Activated naive CD8-positive, alpha-beta T cell treated with anti-CD3 and anti-CD28 coated beads, Interleukin-2, amount 50 U/mL, for 16 hours (primary cell): ENCODE results near the gene PITRM1.

Experiments used
- DNase-seq: peaks from one replicate; pipeline ENCODE4 v3.0.0-alpha.2; 2020; ENCODE audit warnings: low read depth, low spot score

The PITRM1 gene

DNA sequence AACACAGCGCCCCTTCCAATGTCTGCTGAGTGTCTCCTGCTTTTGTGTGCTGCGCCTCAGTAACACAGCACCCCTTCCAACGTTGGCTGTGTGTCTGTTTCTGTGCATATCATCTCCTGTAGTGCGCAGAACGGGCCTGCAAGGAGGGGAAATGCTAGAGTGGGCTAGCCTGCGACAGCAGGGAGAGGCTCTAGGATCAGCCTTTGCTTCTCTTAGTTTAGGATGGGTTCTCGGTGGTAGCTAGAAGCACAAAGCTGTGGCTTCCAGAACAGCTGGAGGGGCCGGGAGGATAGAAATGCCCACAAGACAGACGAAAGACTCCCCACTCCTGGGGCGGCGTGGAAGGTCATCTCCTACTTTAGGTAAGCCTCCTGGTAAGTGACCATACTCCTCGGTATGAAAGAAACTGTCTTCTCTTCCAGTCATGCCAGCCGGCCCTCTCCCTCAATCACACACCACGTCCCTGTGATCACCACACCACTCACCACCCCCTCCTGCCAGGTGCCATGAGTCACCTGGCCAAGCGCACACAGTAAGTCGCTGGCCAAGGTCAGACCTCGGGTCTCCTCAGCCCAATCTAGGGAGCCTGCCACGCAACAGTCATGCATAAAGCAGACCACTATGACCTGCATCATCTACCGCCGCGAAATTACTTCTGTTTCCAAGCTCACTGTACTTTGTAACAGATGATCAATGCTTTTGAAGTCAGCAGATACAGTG lies 4.8 kb downstream of the PITRM1 start:
- no peak for DNase-seq

DNA sequence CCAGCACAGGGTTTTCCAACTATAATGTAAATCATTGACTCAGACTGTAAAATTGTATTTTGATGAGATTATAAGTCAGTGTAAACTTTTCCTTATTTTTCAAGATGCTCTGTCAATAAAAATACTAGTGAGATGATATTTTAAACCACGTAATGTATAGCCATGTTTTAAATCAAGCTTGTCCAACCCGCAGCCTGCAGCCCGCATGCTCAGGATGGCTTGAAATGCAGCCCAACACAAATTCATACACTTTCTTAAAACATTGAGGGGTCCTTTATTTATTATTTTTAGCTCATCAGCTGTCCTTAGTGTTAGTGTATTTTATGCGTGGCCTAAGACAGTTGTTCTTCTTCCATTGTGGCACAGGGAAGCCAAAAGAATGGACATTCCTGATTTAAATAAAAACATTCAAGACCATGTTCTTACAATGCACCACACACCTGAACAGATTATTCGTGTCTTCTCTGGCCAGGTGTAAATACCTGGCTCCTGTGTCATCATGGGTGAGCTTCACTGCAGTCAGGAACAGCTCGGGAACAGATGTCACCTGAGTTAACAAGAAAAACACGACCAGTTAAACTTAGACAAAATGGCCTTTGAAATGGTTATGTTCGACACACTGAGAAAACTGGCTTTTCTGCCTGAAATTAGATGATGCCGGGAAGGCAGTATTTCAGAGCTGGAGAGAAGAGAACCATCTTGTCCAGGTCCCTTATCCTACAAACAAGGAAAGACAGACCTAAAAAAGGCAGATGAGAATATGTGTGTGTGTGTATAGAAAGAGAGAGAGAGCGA lies 5.9 kb downstream of the PITRM1 start:
- no peak for DNase-seq

DNA sequence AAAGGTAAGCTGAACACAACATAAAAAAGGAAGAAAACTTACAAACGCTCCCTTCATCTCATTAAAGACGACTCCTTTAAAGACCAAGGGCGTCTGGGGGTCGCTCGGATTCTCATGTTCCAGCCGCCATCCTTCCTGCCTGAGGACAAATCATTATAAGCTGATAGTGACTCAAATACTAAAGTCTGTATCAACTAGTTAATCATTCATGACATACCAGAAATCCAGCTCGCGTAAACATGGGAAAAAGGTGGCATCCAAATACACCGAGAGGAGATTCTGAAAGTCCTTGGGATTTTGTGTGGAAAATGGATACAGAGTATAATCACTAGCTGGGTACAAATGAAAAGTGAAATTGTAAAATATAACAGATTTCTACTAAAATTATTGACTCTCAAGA lies 7.4 kb downstream of the PITRM1 start:
- DNase-seq, result no peak

DNA sequence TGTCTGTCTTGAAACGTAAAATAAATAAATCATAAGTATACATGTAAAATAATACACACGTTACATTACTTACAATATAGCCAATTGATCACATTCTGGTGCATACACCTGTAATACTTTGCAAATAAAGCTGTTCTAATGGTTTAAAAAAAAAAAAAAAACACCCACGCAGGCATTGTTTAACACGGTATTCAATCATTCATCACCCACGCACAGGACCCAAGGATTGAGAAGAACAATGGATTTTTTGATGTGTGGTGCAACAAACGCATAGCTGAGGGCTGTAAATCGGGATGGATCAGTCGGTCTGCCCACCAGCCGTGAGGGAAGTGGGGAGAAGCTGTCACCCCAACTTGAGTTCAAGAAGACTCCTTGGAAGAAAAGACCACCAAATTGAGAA lies 8.7 kb downstream of the PITRM1 start:
- no peak for DNase-seq

DNA sequence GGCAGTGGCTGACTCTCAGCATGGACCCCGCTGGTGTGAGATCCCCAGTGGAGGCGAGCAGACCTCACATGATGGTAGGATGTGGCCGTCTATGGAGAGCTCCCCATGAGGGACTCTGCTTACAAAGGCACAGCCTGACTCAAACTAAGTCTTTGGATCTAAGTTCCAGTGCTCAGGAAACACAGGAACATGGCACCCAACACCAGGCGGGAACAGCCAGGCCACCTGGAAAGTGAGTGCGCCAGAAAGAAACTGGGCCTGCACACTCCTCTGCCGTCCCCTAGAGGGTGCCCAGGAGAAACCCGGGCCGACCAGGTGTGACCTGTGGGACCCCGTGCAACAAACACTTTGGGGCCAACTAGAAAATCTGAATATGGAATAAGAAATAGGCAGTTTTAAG lies 10.0 kb downstream of the PITRM1 start:
- no peak for DNase-seq

DNA sequence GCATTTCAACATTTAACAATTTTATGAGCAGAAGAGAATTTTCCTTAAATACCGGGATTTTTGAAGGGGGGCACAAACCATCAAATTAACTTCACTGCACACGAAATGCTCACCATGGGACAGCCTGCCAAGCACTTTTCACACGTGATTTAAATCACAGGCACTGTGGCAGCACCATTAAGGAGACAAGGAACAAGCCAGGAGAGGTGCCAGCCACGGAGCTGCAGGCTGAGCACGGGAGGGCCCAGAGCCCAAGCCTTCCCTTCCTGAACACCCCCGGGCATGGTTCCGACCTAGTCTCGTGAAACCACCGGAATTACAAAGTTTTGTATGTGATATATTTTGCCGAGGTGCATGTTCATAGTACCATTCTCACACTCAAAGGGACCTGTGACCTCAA lies 13.4 kb downstream of the PITRM1 start:
- no peak for DNase-seq

DNA sequence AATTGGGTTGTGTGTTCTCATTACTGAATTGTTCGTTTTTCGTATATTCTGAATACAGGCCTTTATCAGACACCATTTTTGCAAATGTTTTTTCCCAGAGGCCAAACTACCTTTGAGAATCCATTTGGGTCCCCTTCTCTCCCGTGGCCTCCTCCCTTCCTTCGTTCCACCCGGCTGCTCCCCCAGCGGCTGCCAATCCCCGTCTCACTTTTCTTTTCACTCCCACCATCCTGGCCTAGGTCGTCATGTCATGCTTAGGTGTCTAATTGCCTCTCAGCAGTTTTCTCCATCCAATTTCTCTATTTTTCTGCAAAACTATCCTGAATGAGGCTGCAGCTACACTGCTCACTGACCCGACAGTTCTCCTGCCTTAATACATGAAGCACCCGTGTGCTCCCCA lies 17.9 kb downstream of the PITRM1 start:
- no peak for DNase-seq

DNA sequence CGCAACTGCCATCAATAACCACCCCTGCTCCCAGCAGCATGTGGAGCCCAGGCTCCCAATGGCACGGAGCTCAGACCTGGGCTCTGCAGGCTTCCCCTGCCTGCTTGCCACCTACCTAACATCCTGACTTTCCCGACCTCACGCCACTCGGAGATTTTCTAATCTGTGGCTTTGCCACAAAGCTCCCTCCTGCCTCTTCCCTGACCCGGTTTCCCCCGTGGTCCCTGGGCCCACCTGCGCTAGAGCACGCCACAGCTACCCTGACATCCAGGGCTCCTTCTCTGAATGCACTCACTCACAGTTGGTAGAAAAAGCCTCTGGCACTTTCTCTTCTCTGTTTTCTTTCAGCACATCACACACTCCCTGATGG lies 20.0 kb downstream of the PITRM1 start:
- no peak for DNase-seq

DNA sequence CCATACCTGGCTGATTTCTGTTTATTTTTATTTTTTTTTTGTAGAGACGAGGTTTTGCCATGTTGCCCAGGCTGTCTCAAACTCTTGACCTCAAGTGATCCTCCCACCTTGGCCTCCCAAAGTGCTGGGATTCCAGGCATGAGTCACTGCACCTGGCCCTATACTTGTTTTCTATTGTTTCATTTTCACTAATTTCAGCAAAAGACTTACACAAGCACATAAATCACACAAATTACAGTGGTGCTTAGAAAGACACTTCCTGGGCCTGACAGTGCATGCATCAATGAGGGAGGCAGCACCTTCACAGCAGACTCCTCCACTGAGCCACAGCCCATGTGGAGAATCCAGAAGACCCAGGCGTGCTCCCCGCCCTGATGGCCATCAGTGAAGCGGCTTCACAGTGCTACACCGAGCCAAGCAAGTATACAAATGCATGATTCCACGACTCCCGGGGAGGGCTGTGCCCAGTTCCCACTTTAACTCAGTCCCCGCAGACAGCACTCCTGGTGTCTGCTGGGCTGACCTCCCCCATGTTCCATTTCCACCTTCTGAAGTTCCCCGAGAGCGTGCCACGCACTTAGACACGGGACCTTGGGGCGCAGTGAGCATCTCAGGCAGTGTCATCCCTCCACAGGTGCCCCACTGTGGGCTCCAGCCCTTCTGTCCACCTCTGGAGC lies 20.6 kb downstream of the PITRM1 start:
- DNase-seq, result no peak

DNA sequence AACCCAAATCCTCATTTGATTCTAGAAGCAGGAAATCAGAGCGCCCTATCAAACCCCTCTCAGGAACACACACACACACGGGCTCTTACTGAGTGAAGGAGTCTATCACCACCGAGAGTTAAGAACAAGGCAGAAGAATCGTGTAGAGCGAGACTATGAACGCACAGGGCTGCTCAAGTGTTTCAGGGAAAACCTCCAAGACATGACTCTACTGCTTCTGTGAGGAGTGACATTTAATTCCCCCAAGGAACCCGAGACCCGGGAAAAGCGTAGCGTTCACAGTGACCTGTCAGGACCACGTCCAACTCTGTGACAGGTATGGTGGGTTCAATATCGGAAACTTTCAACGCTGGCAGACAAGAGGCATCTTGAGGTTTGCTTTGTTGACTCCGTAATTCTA lies 21.6 kb downstream of the PITRM1 start:
- DNase-seq, result no peak

DNA sequence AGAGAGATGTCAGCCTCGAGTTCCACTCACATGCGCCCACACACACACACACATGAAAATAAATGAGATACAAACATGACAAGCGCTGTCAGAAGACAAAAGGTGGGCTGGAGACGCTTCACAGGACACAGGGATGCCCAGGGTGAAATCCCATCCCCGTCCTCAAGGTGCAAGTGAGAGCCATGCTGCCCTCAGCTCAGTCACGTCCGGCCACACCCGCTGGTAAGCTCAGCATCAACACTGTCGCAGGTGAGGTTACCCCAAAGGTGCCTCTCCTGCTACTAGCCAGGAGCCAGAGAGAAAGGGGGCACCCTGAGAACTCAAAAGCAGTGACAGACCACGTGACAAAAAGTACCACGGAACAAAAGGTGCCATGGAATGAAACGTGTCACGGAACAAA lies 22.2 kb downstream of the PITRM1 start:
- no peak for DNase-seq

DNA sequence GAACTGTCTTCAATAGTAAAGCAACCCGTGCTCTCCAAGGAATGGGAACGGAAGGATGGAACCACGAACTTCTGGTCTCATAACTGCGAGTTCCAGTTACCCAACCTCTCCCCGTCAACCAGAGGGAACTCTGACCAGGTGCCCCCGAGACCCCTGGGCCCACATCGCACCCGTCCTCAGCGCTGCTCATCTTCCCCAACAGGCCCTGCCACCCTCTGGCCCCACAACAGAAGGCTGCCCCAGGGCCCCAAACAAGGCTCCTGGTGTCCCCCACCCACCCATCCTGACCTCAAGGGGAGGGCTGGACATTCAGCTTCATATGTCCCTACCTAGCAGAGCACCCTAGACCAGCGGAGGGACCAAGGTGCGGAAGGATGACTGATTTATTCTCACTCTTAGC lies 22.7 kb downstream of the PITRM1 start:
- no peak for DNase-seq

DNA sequence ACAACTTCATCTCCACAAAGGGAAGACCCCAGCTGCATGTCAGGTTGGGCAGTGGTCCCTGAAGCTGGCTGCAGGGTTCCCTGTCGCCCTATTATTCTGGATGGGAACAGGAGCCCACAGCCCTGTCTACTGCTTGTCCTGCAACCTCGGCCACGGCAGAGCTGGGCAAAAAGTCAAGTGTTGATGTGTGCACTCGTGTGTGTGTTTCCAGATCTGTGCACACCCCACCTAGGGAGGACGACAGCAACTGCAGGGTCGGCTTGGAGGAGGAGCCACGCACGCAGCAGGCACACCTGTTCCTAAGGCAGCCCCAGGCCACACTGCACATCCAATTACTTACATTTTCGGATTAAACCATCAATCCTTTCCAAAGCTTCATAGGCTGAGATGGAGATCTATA lies 23.6 kb downstream of the PITRM1 start:
- no peak for DNase-seq

DNA sequence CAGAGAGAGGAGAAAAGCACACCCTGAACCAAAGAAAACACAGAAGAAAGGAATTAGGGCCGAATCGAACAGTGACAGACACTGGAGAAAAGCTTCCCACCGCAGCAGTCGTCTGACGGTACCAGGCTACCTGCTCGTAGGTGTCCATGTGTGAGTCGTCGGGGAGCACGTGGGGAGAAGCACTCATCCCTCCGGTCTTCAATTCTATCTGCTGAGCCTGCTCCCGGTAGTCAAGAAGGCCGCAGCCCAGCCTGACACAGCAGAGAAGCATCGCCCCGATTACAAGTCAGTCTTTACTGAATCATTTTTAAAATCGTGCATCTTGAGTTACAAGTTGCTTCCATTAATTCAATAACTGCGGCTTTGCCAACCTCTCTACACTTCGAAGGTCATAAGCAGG lies 24.5 kb downstream of the PITRM1 start:
- no peak for DNase-seq

DNA sequence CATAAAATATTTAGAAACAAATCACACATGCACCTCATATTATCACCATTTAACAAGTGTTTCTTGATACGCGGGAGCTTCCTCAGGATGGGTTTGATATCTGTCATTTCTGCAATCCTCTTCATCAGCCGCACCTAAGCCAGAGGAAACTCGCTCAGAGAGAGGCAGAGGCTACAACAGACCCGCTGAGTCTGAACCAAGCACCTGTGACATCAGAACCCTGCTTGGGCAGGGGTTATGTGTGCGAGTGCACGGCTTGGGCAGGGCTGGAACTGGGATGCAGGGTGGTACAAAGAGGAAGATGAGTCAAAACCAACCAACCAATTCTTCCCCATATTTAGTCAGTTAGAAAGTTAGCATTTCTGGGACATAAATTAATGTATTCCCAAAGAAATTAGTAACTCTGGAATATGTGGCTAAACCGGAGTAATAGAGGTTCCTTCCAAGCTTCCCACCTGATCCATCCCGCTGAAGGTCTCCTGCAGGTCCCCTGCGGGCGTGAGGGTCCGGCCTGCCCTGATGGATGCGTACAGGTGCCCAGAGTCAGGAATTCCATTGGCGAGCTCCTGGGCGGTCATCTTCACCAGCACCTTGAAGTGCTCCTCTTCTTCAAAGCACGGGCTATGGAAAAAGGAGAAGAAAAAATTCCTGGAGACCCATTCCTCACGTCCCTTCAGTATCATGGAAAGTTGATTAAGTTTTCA lies 25.3 kb downstream of the PITRM1 start:
- no peak for DNase-seq

DNA sequence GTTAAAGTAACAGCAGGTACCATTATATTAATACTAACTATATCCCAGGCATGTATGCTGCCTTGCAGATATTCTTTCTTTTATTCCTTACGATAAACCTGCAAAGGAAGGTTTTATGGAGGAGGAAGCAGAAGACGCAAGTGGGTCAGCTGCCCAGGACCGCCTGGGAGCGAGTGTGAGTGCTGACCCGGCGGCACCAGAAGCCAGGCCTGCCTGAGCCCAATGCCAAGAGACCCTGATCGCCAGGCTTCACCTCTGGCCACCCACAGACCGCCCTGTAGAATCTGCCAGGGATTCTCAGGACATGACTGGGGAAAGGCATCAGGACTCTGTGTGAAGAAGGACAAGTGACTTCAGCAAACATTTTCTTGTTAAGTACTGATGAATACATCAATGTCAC lies 26.3 kb downstream of the PITRM1 start:
- no peak for DNase-seq

DNA sequence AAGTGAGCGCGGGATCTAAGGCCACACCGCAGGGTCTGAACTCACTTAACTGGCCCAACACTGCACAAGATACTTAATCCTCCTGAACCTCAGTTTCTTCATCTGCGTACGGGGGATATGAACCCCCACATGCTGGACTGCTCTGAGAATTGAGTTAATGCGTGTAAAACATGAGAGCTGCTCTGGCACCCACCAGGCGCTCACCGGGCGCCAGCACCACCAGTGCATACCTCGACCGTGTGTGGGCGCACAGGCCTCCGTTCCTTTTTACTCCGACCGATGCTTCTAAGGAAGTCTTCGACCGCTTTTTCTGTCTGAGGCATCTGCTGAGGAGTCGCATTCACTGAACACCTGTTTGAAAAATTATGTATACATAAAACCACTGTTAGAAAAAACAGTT lies 27.2 kb downstream of the PITRM1 start:
- no peak for DNase-seq

DNA sequence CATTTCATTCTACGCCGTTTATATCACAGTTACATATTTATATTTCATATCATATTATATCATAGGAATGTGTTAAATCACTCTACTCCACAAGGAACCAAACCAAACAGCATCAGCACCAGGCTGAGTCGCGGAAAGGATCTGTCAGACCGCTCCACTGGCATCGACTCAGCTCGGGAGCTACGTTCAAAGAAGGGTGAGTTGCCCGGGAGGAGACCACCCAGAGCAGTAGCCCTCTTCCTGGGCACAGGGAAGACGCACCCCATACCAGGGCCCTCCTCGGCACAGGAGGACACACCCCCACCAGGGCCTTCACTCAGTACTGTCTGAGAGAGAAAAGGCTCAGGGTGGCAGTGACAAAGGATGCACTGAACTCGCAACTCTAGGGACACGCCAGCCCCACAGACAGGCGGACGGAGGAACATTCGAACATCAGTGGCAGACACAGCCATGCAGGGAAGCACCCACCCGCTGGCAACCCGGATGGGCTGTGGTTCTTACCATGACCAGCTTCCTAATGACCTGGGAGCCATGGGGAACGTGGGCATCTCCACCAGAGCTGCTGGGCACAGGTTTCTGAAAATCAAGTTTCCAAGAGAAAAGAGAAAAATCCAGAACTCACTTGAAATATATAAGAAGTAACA lies 28.7 kb downstream of the PITRM1 start:
- no peak for DNase-seq

DNA sequence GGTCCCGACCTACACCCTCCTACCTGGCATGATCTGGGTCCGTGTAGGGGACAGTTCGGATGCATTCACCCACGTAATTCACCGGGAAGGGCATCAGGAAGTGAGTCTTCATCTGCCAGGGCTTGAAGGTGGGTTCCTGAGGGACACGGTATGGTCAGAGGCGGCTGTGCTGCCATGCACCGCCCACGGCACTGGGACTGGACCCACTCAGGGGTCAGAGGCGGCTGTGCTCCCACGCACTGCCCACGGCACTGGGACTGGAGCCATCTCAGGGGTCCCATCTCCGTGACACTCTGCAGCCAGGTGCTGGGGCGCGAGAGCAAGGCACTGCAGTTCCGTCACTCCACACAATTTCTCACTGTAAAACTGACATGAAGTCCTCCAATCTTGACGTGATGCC lies 29.2 kb downstream of the PITRM1 start:
- no peak for DNase-seq

DNA sequence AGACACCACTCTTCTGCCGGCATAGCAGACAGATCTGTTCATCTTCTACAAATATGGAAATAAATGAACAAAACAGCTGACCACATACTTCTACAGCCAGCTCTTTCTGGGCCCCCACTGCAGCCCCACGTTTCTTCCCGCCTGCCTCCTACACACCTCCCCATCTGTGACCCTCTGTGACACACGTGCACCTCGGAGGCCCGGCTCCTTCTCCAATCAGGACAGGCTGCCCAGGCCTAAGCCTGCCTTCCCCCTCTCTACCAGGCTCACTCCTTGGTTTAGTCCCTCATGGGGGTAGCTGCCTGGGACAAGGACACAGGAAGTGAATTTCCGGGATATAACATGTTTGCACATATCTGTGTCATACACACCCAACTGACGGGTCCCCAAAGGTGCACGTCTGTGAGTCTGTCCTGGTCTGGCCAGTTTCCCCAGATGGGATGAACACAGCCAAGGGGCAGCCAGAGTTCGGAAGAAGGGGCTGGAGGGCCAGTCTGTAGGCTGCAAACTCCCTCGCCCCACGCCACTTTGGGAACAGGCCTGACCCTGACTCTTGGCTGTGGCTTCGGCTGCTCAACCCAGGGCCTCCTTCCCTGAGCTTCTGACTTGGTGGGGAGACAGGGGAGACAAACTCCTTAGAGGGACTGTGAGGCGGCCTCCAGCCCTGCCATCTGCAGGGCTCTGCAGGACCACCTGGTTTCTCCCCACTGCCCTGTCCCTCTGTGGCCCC lies 30.3 kb downstream of the PITRM1 start:
- DNase-seq, result no peak

DNA sequence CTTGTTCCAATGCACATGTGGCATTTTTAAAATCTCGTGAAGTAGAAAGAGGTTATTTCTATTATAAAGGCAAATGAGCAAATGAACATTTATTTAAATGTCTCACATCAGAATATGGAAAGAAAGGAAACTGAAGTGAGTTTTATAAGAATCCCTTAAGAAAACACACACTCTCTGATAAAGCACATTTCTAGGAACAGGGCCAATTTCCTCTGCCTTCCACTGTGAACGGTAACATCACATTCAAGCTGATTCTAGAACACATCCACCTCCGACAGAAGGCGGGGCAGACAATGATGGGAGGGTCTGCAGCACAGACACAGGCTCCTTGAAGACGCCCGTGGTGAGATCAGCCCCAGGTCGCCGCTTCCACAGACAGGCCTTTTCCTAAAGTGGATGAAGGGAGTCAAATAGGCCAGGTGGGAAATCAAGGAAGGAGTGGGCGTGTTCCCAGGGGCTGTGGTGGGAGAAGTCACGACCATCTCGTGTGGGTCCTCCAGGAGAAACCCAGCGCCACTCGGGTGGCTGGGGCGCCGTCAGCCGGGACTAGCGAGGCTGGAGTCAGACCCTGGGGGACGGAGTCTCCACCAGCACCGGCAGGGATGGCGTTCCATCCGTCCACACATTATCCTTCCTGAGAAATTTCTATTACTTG lies 31.1 kb downstream of the PITRM1 start:
- no peak for DNase-seq
